ENCODE data around the gene KY. TPM values are rescaled to one million over a fixed set of nuclear protein-coding genes. Genes with fewer than 3 reads are reported as not detected.

The KY gene
- total and polyA plus RNA-seq, 2 donors (not counting 1 experiment from before 2014, with no cell fraction given): not detected

GRCh38 chr3:134675726-134676256, 25.0 kb upstream of the KY start:
- Histone ChIP-seq H3K79me2 (ENCODE audit: control insufficient read depth, insufficient read depth, low read length) (no peaks in the 10 kb centered on the region), H2AFZ (ENCODE audit: insufficient read depth, low read depth, low read length, poor library complexity, severe bottlenecking) (no peak overlapping the region), H3K36me3 (replicated peaks in 1 of 2; ENCODE audit: control extremely low read depth in 1 of 2, control insufficient read depth in 1 of 2, extremely low read depth in 1 of 2, insufficient read depth in 2 of 2, low read length in 1 of 2) (no peaks in the 10 kb centered on the region), H3K27ac (ENCODE audit: low read length in 2 of 2) (no peak overlapping the region), H3K27me3 (replicated peaks in 1 of 4; ENCODE audit: control extremely low read depth in 1 of 4, control insufficient read depth in 3 of 4, insufficient read depth in 4 of 4, low read length in 3 of 4) (no peaks in the 10 kb centered on the region), H3K4me1 (ENCODE audit: control insufficient read depth in 2 of 2, insufficient read depth in 2 of 2, low read length in 2 of 2) (no peaks in the 10 kb centered on the region), H4K20me1 (ENCODE audit: control insufficient read depth, insufficient read depth, low read length, poor library complexity, severe bottlenecking) (no peaks in the 10 kb centered on the region), H3K9ac (ENCODE audit: low read length) (no peak overlapping the region), H3K4me3 (ENCODE audit: control extremely low read depth in 1 of 5, extremely low read depth in 1 of 5, insufficient read depth in 1 of 5, low read depth in 2 of 5, low read length in 4 of 5) (no peak overlapping the region), H3K9me3 (ENCODE audit: control extremely low read depth in 1 of 3, control insufficient read depth in 2 of 3, insufficient read depth in 1 of 3, low read length in 2 of 3) (peaks cover 0 to 13% (median 10%) of the 10 kb centered on the region in 3 donors), H3K4me2 (replicated peaks; ENCODE audit: low read depth, low read length, poor library complexity, severe bottlenecking) (no peak overlapping the region)
- no CpG with 5 or more reads among the region's 3 CpGs for WGBS (ENCODE audit: insufficient coverage)
- Mint-ChIP-seq H3K4me3 (no peak overlapping the region), H3K27ac (no peak overlapping the region), H3K9me3 (ENCODE audit: insufficient read depth) (peaks cover 15% of the 10 kb centered on the region), H3K4me1 (no peaks in the 10 kb centered on the region), H3K27me3 (peaks cover 6% of the 10 kb centered on the region)
- no peak for ATAC-seq (ENCODE audit: low read depth)
- CTCF ChIA-PET: no interaction called here
- POLR2A ChIA-PET: no interaction called here
- intact Hi-C loops (cut with micrococcal nuclease): no loop called here
- no peak for DNase-seq
- TF ChIP-seq CTCF (IDR thresholded peaks at IDR 0.05) (no peak), EZH2 (IDR thresholded peaks at IDR 0.05; ENCODE audit: borderline replicate concordance, insufficient read depth, low read depth, low read length, poor library complexity, severe bottlenecking) (no peak)

DNA sequence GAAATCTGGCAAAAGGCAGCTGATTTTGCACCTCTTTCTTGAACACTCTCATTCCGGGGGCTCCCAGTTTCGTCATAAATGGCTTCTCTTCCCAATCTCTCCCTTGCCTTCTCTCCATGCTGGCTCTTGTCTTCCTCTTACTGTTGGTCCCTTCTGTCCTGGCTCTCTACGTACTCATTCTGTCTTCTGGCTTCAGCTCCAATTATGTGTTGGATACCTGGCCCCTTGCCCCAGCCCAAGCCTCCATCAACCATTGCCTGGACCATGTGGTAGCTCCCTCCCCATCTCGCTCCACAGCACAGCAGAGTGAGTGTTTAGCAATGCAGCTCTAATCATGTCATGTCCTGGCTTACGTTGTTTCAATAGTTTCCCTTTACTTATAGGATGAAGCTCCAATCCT, 21.7 kb upstream of the KY start:
- Mint-ChIP-seq H3K27ac (no peak overlapping the region), H3K4me1 (no peaks in the 10 kb centered on the region), H3K9me3 (ENCODE audit: insufficient read depth) (peaks cover 17% of the 10 kb centered on the region), H3K27me3 (peaks cover 3% of the 10 kb centered on the region), H3K4me3 (no peak overlapping the region)
- CTCF ChIA-PET: no interaction called here
- Histone ChIP-seq H3K4me2 (replicated peaks; ENCODE audit: low read depth, low read length, poor library complexity, severe bottlenecking) (no peak overlapping the region), H3K9me3 (ENCODE audit: control extremely low read depth in 1 of 3, control insufficient read depth in 2 of 3, insufficient read depth in 1 of 3, low read length in 2 of 3) (peaks cover 0 to 18% (median 10%) of the 10 kb centered on the region in 3 donors), H4K20me1 (ENCODE audit: control insufficient read depth, insufficient read depth, low read length, poor library complexity, severe bottlenecking) (no peaks in the 10 kb centered on the region), H3K9ac (ENCODE audit: low read length) (no peak overlapping the region), H3K4me3 (ENCODE audit: control extremely low read depth in 1 of 5, extremely low read depth in 1 of 5, insufficient read depth in 1 of 5, low read depth in 2 of 5, low read length in 4 of 5) (no peak overlapping the region), H3K27me3 (replicated peaks in 1 of 4; ENCODE audit: control extremely low read depth in 1 of 4, control insufficient read depth in 3 of 4, insufficient read depth in 4 of 4, low read length in 3 of 4) (no peaks in the 10 kb centered on the region), H3K4me1 (ENCODE audit: control insufficient read depth in 2 of 2, insufficient read depth in 2 of 2, low read length in 2 of 2) (no peaks in the 10 kb centered on the region), H3K79me2 (ENCODE audit: control insufficient read depth, insufficient read depth, low read length) (no peaks in the 10 kb centered on the region), H3K36me3 (replicated peaks in 1 of 2; ENCODE audit: control extremely low read depth in 1 of 2, control insufficient read depth in 1 of 2, extremely low read depth in 1 of 2, insufficient read depth in 2 of 2, low read length in 1 of 2) (no peaks in the 10 kb centered on the region), H3K27ac (ENCODE audit: low read length in 2 of 2) (no peak overlapping the region), H2AFZ (ENCODE audit: insufficient read depth, low read depth, low read length, poor library complexity, severe bottlenecking) (no peak overlapping the region)
- no peak for TF ChIP-seq CTCF (IDR thresholded peaks at IDR 0.05)
- TF ChIP-seq EZH2 (IDR thresholded peaks at IDR 0.05; ENCODE audit: borderline replicate concordance, insufficient read depth, low read depth, low read length, poor library complexity, severe bottlenecking): no peak
- POLR2A ChIA-PET: no interaction called here
- ATAC-seq (ENCODE audit: low read depth) (no peak), DNase-seq (no peak)
- 85% methylated on average over 5 of the region's 5 CpGs for WGBS (ENCODE audit: insufficient coverage)
- intact Hi-C loops (cut with micrococcal nuclease): no loop called here

Data from B cell (primary cell).